ENCODE data around the gene MYDGF.
"Not testable (repeated sequence)": the region's sequence is repeated elsewhere in the genome, so short reads cannot be mapped to it uniquely, and the experiment has no call there.

The MYDGF gene

GRCh38 chr19:4699826-4700692, 29.9 kb upstream of the MYDGF start:
- no peak for DNase-seq (ENCODE audit: low read depth)

GRCh38 chr19:4697304-4697703, 27.2 kb upstream of the MYDGF start:
- DNase-seq (ENCODE audit: low read depth) = no peak

- no peak for DNase-seq (ENCODE audit: low read depth)
Observed at GRCh38 chr19:4695224-4695731, 25.1 kb upstream of the MYDGF start.

- peak; percentile 86 for DNase-seq (ENCODE audit: low read depth)
Observed at GRCh38 chr19:4694211-4694987, 24.3 kb upstream of the MYDGF start.

- DNase-seq (ENCODE audit: low read depth) = no peak
Observed at GRCh38 chr19:4693471-4694121, 23.5 kb upstream of the MYDGF start.

GRCh38 chr19:4693078-4693350, 22.9 kb upstream of the MYDGF start:
- DNase-seq (ENCODE audit: low read depth) = no peak

- DNase-seq (ENCODE audit: low read depth) = no peak
Observed at GRCh38 chr19:4692251-4693077, 22.3 kb upstream of the MYDGF start.

GRCh38 chr19:4691373-4691772, 21.2 kb upstream of the MYDGF start:
- DNase-seq (ENCODE audit: low read depth) = no peak

- no peak for DNase-seq (ENCODE audit: low read depth)
Observed at GRCh38 chr19:4690361-4690760, 20.2 kb upstream of the MYDGF start.

- no peak for DNase-seq (ENCODE audit: low read depth)
Observed at GRCh38 chr19:4689403-4689802, 19.3 kb upstream of the MYDGF start.

- DNase-seq (ENCODE audit: low read depth) = no peak
Observed at GRCh38 chr19:4688587-4688986, 18.4 kb upstream of the MYDGF start.

GRCh38 chr19:4687396-4687795, 17.3 kb upstream of the MYDGF start:
- no peak for DNase-seq (ENCODE audit: low read depth)

- DNase-seq (ENCODE audit: low read depth) = no peak
Observed at GRCh38 chr19:4686700-4687099, 16.6 kb upstream of the MYDGF start.

- no peak for DNase-seq (ENCODE audit: low read depth)
Observed at GRCh38 chr19:4684312-4685095, 14.4 kb upstream of the MYDGF start.

- DNase-seq (ENCODE audit: low read depth) = no peak
Observed at GRCh38 chr19:4682417-4683200, 12.5 kb upstream of the MYDGF start.

GRCh38 chr19:4680021-4680420, 9.9 kb upstream of the MYDGF start:
- DNase-seq (ENCODE audit: low read depth) = not testable (repeated sequence)

- no peak for DNase-seq (ENCODE audit: low read depth)
Observed at GRCh38 chr19:4678881-4679790, 9.0 kb upstream of the MYDGF start.

- no peak for DNase-seq (ENCODE audit: low read depth)
Observed at GRCh38 chr19:4676955-4677731, 7.0 kb upstream of the MYDGF start.
